HG02943 (cell line): ENCODE data around the gene AP5Z1.
A peak's percentile ranks its signal among the peaks of the same experiment; 100 is the strongest.

Experiments
- ATAC-seq: cut with Tn5 transposase; IDR thresholded peaks from one replicate; pipeline ENCODE4 v1.9.1; 2021; ENCODE audit warnings: mild to moderate bottlenecking, low read depth, moderate library complexity; ENCODE audit not compliant: unreplicated experiment

The AP5Z1 gene

GRCh38 chr7:4745971-4746919, 29.2 kb upstream of the AP5Z1 start:
- no peak for ATAC-seq

- ATAC-seq = no peak
Observed at GRCh38 chr7:4747013-4747412, 28.4 kb upstream of the AP5Z1 start.

- no peak for ATAC-seq
Observed at GRCh38 chr7:4747746-4748145, 27.7 kb upstream of the AP5Z1 start.

- no peak for ATAC-seq
Observed at GRCh38 chr7:4748231-4748681, 27.2 kb upstream of the AP5Z1 start.

GRCh38 chr7:4749363-4749762, 26.1 kb upstream of the AP5Z1 start:
- no peak for ATAC-seq

- no peak for ATAC-seq
Observed at GRCh38 chr7:4749798-4750197, 25.6 kb upstream of the AP5Z1 start.

GRCh38 chr7:4751398-4751947, 23.9 kb upstream of the AP5Z1 start:
- no peak for ATAC-seq

GRCh38 chr7:4753598-4754432, 21.6 kb upstream of the AP5Z1 start:
- ATAC-seq = peak; percentile 61

- no peak for ATAC-seq
Observed at GRCh38 chr7:4754433-4755010, 20.9 kb upstream of the AP5Z1 start.

- no peak for ATAC-seq
Observed at GRCh38 chr7:4755045-4755444, 20.4 kb upstream of the AP5Z1 start.

- ATAC-seq = no peak
Observed at GRCh38 chr7:4758111-4758510, 17.3 kb upstream of the AP5Z1 start.

- ATAC-seq = no peak
Observed at GRCh38 chr7:4758791-4759190, 16.6 kb upstream of the AP5Z1 start.

GRCh38 chr7:4759211-4759610, 16.2 kb upstream of the AP5Z1 start:
- ATAC-seq = no peak

- no peak for ATAC-seq
Observed at GRCh38 chr7:4760952-4761351, 14.5 kb upstream of the AP5Z1 start.

- ATAC-seq = no peak
Observed at GRCh38 chr7:4762121-4763055, 13.0 kb upstream of the AP5Z1 start.

- no peak for ATAC-seq
Observed at GRCh38 chr7:4763091-4763793, 12.2 kb upstream of the AP5Z1 start.

- no peak for ATAC-seq
Observed at GRCh38 chr7:4763794-4764185, 11.6 kb upstream of the AP5Z1 start.

- no peak for ATAC-seq
Observed at GRCh38 chr7:4764402-4765007, 10.9 kb upstream of the AP5Z1 start.
